Activated CD8-positive, alpha-beta T cell treated with anti-CD3 and anti-CD28 coated beads, Interleukin-2, amount 10 ng/mL, durations not matched to agents 7 days and 5 days (primary cell): ENCODE results near the gene NKIRAS2. TPM values are rescaled to one million over a fixed set of nuclear protein-coding genes. Genes with fewer than 3 reads are reported as not detected.
"Not testable (repeated sequence)": the region's sequence is repeated elsewhere in the genome, so short reads cannot be mapped to it uniquely, and the experiment has no call there.

Source experiments
- ATAC-seq: fragments of 150-1000 bp; cut with Tn5 transposase; one replicate; pipeline ENCODE4 v1.10.0; 2021; ENCODE audit warnings: moderate library complexity
- CTCF ChIA-PET: fragments of 350-600 bp; sonication (Branson Sonifier 250); formaldehyde crosslinking; loops from one replicate; lab custom pipeline; 2021; ENCODE audit warnings: antibody characterized with exemption; lab: Charles Lee
- POLR2A ChIA-PET: fragments of 350-600 bp; sonication (Branson Sonifier 250); formaldehyde crosslinking; loops from one replicate; lab custom pipeline; 2021; ENCODE audit warnings: antibody characterized with exemption; lab: Charles Lee
- DNase-seq: peaks from one replicate; pipeline ENCODE4 v3.0.0-alpha.2; 2020
- H3K27ac Mint-ChIP-seq: one replicate; pipeline ENCODE4 v1.8.0; 2021; ENCODE audit warnings: mild to moderate bottlenecking, mixed read lengths
- H3K27me3 Mint-ChIP-seq: one replicate; pipeline ENCODE4 v1.8.0; 2021; ENCODE audit warnings: low read depth, mixed read lengths
- H3K36me3 Mint-ChIP-seq: one replicate; pipeline ENCODE4 v1.8.0; 2021; ENCODE audit warnings: low read depth, mixed read lengths
- H3K4me1 Mint-ChIP-seq: one replicate; pipeline ENCODE4 v1.8.0; 2021; ENCODE audit warnings: low read depth, mixed read lengths
- H3K4me3 Mint-ChIP-seq: one replicate; pipeline ENCODE4 v1.8.0; 2021; ENCODE audit warnings: mild to moderate bottlenecking, mixed read lengths
- H3K9me3 Mint-ChIP-seq: one replicate; pipeline ENCODE4 v1.8.0; 2022; ENCODE audit warnings: mixed read lengths; ENCODE audit not compliant: insufficient read depth
- total RNA-seq, 2 experiments: library from RNA; stranded (reverse); gene quantifications; one replicate each; pipeline ENCODE4 v1.2.3, GENCODE V29; 2021

Gene NKIRAS2
- total RNA-seq, 2 experiments from 2014 or later, result 25.7 to 26.2 TPM

DNA sequence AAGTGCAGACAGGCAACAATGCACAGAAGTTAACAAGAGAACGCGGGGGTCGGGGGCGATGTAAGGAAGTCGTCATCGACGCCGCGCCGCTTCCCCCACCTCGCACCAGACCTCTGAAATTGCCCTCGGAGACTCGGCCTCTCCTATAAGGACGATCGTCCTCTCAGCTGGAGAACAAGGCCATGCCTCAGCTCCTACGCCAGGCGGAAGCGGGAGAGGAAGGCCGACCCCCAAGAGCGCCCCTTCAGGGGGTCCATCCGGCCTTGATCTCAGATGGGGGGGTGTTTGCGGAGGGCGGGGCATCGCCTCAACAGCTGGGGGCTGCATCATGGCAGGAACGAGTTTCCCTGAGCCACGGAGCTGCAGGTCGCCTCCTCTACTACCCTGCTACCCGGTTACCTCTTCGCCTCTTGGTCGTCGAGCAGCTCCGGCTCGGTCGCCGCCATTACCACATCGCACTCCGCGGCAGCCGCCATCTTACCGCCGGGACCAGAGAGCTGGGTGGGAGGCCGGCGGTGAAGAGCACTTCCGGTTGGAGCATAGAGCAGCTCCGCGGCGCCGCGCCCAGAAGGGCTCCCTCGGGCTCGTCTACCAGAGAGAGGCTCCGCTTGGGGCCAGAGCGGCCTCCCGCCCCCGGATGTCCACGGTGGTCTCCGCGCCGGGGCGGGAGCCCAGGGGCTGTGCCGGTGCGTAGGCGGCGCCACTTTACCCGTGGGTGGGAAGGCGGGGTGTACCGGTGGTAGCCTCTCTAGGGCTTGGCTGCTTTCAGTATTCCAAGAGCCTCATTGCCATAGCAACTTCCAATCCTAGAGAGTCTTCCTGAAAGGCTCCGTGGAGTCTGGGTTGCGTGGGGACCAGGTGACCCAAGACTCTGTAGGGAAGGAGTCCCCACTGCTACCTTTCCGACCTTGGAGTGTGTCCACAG lies 2.7 kb upstream of the NKIRAS2 start, which contains the start of gene DNAJC7:
Gene DNAJC7 (minus strand): TSS at position 499 of the 925 bp plus-strand sequence. CDS start 23 bp downstream, at position 476.
- Mint-ChIP-seq H3K27me3 (no peaks in the 10 kb centered on the region), H3K36me3 (peaks cover 24% of the 10 kb centered on the region), H3K4me3 (peak within 1 kb of the TSS; percentile 98), H3K27ac (peak within 1 kb of the TSS; percentile 97), H3K9me3 (no peaks in the 10 kb centered on the region), H3K4me1 (peaks cover 56% of the 10 kb centered on the region)
- DNase-seq, result peak; percentile 93
- ATAC-seq, result peak; percentile 87
- ChIA-PET CTCF (interaction anchor here (0.7 to 6.8 kb wide), 19 partner anchors 8 to 205 kb away, joined by 3 to 47 read pairs (median 4); partner anchors contain the start of genes CNP, DHX58, KAT2A and KCNH4), POLR2A (interaction anchor here (0.6 to 6.5 kb wide), 30 partner anchors 9 to 327 kb away, joined by 3 to 96 read pairs (median 4); partner anchors contain the start of genes CNP, DHX58, GHDC and KAT2A)

DNA sequence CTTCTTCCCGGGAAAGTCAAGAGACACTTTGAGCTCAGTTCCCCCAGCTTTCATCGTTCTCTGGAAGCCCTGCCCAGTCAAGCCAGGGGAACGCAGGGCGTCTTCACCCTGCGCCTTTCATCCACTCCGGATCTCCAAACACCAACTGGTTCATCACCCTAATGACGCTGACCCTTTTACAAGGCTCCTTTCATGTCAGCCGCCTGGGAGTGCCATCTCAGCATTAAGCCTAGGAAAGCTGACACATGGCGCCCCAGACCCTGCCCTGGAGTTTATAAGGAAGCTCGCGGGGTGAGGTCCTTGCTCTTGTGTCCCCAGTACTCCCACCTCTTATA lies 2.1 kb upstream of the NKIRAS2 start:
- H3K27me3 Mint-ChIP-seq, result no peaks in the 10 kb centered on the region
- POLR2A ChIA-PET, result interaction anchor here (0.6 to 6.5 kb wide), 24 partner anchors 9 to 327 kb away, joined by 3 to 96 read pairs (median 4); partner anchors contain the start of genes CNP, DHX58, GHDC and KAT2A
- H3K9me3 Mint-ChIP-seq, result no peaks in the 10 kb centered on the region
- ATAC-seq, result peak; percentile 10
- CTCF ChIA-PET, result interaction anchor here (0.8 to 6.8 kb wide), 22 partner anchors 8 to 204 kb away, joined by 3 to 47 read pairs (median 4); partner anchors contain the start of genes CNP, DHX58, KAT2A and KCNH4
- peaks cover 29% of the 10 kb centered on the region for H3K36me3 Mint-ChIP-seq
- H3K4me1 Mint-ChIP-seq, result peaks cover 54% of the 10 kb centered on the region
- peak overlapping the region; percentile 90 for H3K27ac Mint-ChIP-seq
- peak overlapping the region; percentile 98 for H3K4me3 Mint-ChIP-seq
- DNase-seq, result peak; percentile 52

DNA sequence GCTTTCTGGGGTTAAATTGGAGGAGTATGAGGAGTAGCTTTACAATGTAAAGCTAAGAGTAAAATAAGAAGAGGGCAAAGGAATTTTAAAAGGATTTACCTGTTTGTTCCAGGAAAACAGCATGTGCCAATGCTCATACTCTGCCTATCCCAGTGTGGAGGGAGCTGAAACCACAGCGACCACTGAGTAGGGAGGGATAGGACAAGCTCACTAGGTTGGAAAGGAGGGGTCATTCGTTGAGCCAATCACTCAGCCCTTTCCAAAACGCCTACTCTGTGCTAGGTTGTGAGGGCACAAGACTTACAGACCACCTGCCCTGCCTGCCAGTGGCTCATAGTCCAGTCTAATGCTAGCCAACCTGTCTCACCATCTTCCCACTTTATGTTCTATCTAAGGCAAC lies 1.6 kb upstream of the NKIRAS2 start:
- CTCF ChIA-PET, result interaction anchor here (0.8 to 6.8 kb wide), 18 partner anchors 8 to 162 kb away, joined by 3 to 47 read pairs (median 4); partner anchors contain the start of genes CNP, DHX58, KAT2A and KCNH4
- POLR2A ChIA-PET, result interaction anchor here (0.9 to 6.5 kb wide), 9 partner anchors 16 to 257 kb away, joined by 3 to 96 read pairs (median 5); partner anchors contain the start of genes CNP, DHX58, GHDC and KAT2A

DNA sequence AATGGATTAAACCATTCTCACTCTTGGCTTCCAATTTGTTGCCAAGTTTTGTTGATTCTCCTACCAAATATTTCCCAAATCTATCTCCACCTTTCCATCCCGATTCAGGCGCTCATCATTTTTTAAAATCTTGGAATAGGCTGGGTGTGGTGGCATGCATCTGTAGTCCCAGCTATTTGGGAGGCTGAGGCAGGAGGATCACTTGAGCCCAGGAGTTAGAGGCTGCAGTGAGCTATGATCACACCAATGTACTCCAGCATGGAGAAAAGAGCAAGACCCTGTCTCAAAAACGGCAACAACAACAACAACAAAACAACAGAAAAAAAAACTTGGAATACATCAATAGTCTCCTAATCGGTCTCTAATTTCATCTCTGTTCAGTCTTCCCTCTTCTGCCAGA lies 902 bp upstream of the NKIRAS2 start:
- peaks cover 33% of the 10 kb centered on the region for H3K36me3 Mint-ChIP-seq
- H3K9me3 Mint-ChIP-seq, result no peaks in the 10 kb centered on the region
- POLR2A ChIA-PET, result interaction anchor here (1.3 to 6.5 kb wide), 4 partner anchors 52 to 101 kb away, joined by 5 to 96 read pairs (median 45); partner anchors contain the start of genes CNP, DHX58 and KAT2A
- ATAC-seq (no peak), DNase-seq (no peak)
- CTCF ChIA-PET, result interaction anchor here (1.0 to 6.8 kb wide), 14 partner anchors 7 to 101 kb away, joined by 3 to 47 read pairs (median 8); partner anchors contain the start of genes CNP, DHX58 and KAT2A
- no peaks in the 10 kb centered on the region for H3K27me3 Mint-ChIP-seq
- peaks cover 48% of the 10 kb centered on the region for H3K4me1 Mint-ChIP-seq
- no peak overlapping the region for H3K27ac Mint-ChIP-seq
- peak overlapping the region; percentile 98 for H3K4me3 Mint-ChIP-seq

More for the DNA sequence above, 1.6 kb upstream of the NKIRAS2 start:
- Mint-ChIP-seq H3K9me3 (no peaks in the 10 kb centered on the region), H3K36me3 (peaks cover 28% of the 10 kb centered on the region), H3K4me1 (peaks cover 51% of the 10 kb centered on the region), H3K27ac (peak overlapping the region; percentile 90), H3K27me3 (no peaks in the 10 kb centered on the region), H3K4me3 (peak overlapping the region; percentile 98)
- no peak for ATAC-seq
- no peak for DNase-seq

DNA sequence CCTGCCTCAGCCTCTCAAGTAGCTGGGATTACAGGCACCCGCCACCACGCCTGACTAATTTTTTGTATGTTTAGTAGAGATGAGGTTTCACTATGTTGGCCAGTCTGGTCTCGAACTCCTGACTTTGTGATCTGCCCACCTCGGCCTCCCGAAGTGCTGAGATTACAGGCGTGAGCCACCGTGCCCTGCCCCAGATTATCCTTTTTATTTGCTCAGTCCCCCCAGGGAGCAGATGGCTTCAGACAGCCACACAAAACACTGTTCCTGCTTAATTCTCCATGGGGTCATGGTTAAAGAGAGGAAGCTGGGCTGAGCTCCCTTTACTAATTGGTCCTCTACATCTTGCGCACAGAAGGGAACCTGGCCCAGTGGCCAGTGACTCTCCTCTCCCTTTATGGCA lies 955 bp downstream of the NKIRAS2 start:
- not testable (repeated sequence) for DNase-seq, ATAC-seq, H3K9me3 Mint-ChIP-seq, H3K27me3 Mint-ChIP-seq
- POLR2A ChIA-PET, result interaction anchor here (0.6 to 6.5 kb wide), 4 partner anchors 60 to 367 kb away, joined by 3 to 96 read pairs (median 4); partner anchors contain the start of genes DHX58 and STAT3
- Mint-ChIP-seq H3K36me3 (peaks cover 34% of the 10 kb centered on the region), H3K4me1 (peaks cover 50% of the 10 kb centered on the region), H3K4me3 (peak overlapping the region; percentile 96), H3K27ac (peak overlapping the region; percentile 86)
- CTCF ChIA-PET, result interaction anchor here (0.9 to 6.8 kb wide), 19 partner anchors 9 to 201 kb away, joined by 3 to 47 read pairs (median 6); partner anchors contain the start of genes CNP, DHX58, KAT2A and ODAD4

DNA sequence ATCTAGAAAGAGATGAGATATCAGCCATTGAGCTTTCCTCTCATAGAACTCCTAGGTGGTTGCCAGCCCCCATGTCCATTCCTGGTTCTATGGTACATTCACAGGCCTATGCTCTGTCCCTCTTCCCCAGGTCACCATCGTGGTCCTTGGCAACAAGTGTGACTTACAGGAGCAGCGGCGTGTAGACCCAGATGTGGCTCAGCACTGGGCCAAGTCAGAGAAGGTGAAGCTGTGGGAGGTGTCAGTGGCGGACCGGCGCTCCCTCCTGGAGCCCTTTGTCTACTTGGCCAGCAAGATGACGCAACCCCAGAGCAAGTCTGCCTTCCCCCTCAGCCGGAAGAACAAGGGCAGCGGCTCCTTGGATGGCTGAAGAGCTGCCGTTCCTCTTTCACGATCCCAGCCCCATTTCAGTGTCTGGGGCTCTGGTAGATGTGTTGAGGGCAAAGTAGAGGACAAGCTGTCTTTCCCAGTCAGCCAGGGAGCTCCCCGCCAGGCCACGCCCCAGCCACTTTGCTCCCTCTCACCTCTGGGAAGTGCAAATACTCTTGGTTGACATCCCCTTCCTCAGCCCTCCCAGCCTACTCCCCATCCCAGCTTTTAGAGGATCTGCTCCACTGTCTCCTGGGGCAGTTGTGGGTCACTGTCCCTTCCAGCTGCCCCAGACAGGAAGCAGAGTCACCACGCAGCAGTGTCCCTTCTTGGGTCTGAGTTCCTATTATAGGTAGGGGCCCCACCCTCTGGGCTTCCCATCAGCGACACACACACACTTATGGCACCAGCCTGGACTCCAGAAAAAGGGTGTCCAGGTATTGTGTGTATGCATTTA lies 3.8 kb downstream of the NKIRAS2 start:
- Mint-ChIP-seq H3K27ac (no peak overlapping the region), H3K4me3 (no peak overlapping the region), H3K27me3 (no peaks in the 10 kb centered on the region), H3K4me1 (peaks cover 42% of the 10 kb centered on the region), H3K9me3 (no peaks in the 10 kb centered on the region), H3K36me3 (peaks cover 26% of the 10 kb centered on the region)
- DNase-seq, result no peak
- ChIA-PET CTCF (interaction anchor here (0.6 to 7.0 kb wide), 15 partner anchors 8 to 158 kb away, joined by 3 to 168 read pairs (median 9); partner anchors contain the start of genes CNP, DHX58, DNAJC7 and KAT2A), POLR2A (interaction anchor here (0.9 to 6.3 kb wide), 2 partner anchors 89 to 105 kb away, joined by 3 to 40 read pairs; partner anchors contain the start of gene DHX58)
- ATAC-seq, result no peak

DNA sequence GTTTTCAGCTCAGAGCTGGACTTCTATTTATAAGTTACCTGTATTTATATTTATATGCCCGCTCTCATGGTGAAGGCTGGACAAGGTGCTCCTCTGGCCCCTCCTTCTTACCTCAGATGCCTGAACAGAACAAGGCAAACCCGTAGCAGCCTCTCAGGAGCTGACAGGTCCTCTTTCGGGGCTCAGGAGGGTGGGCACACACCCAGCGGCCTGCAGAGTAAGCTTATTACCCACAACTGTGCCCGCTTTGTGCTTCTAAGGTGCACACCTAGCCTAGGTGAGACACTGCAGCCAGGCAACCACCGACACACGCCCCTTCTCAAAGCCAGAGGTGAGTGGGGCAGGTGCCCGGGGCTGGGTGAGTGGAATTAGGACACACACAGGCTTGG lies 5.3 kb downstream of the NKIRAS2 start:
- DNase-seq (no peak), ATAC-seq (no peak)
- H3K36me3 Mint-ChIP-seq, result peaks cover 26% of the 10 kb centered on the region
- H3K27ac Mint-ChIP-seq, result no peak overlapping the region
- ChIA-PET CTCF (interaction anchor here (0.7 to 7.0 kb wide), 24 partner anchors 9 to 375 kb away, joined by 3 to 168 read pairs (median 5); partner anchors contain the start of genes CNP, DHX58, DNAJC7 and GHDC), POLR2A (interaction anchor here (1.3 to 6.3 kb wide), 2 partner anchors 9 to 87 kb away, joined by 4 to 40 read pairs; partner anchors contain the start of gene DHX58)
- no peaks in the 10 kb centered on the region for H3K9me3 Mint-ChIP-seq
- no peak overlapping the region for H3K4me3 Mint-ChIP-seq
- H3K4me1 Mint-ChIP-seq, result peaks cover 33% of the 10 kb centered on the region
- no peaks in the 10 kb centered on the region for H3K27me3 Mint-ChIP-seq

DNA sequence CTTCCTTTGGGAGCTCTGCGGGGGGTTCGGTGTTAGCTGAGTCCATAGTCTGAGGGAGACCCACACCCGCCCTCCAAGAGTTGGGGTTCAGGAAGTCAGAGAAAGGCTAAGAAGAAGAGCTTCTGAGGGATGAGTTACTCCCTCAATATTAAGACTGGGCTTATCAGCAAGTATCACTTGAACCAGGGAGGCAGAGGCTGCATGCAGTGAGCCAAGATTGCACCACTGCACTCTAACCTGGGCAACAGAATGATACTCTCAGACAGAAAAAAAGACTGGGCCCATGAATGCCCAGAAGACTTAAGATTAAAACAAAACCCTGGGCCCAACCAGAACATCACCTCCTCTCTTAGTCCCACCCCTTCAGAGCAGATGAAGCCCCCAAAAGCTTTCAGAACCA lies 6.0 kb downstream of the NKIRAS2 start:
- Mint-ChIP-seq H3K4me3 (no peak overlapping the region), H3K27ac (no peak overlapping the region), H3K4me1 (peaks cover 27% of the 10 kb centered on the region), H3K27me3 (no peaks in the 10 kb centered on the region), H3K9me3 (no peaks in the 10 kb centered on the region), H3K36me3 (peaks cover 26% of the 10 kb centered on the region)
- DNase-seq (no peak), ATAC-seq (no peak)
- ChIA-PET POLR2A (interaction anchor here (1.3 to 6.3 kb wide), 2 partner anchors 10 to 86 kb away, joined by 4 to 40 read pairs; partner anchors contain the start of gene DHX58), CTCF (interaction anchor here (0.8 to 7.0 kb wide), 19 partner anchors 8 to 264 kb away, joined by 3 to 168 read pairs (median 7); partner anchors contain the start of genes CNP, DHX58, DNAJC7 and GHDC)

DNA sequence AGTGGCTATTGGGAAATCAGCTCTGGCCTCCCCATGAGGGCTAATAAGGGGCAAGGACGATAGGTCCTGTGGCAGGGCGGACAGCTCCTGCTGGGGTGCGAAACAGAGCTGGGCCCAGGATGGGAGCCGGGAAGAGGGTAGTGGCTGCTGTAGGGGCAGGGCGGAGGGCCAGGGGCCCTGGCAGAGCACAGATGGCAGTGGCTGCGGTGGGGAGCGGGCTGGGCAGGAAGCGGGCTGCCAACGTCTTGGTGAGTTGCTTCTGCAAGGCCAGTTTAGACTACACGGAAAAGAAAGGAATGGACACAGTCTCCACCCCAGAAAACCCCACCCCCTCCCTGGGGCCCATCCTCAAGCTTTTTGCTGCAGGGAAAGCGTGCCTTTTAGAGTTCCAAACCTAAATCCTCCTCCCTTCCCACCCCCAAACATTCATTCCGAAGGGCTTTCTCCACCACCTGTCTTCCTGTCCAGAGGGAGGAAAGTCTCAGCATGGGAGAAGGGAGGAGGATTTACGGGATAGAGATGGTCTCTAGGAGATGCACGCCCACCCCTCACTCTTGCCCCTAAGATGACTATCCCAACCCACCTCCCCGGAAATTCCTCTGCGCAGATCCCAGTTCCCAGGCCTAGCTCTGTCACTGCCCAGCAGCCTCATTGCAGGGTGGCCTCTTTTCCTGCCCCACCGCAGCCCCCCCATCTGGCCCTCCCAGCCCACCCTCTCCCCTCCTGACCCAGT lies 7.1 kb downstream of the NKIRAS2 start:
- Mint-ChIP-seq H3K27me3 (no peaks in the 10 kb centered on the region), H3K27ac (no peak overlapping the region), H3K9me3 (no peaks in the 10 kb centered on the region), H3K4me3 (no peak overlapping the region), H3K36me3 (peaks cover 20% of the 10 kb centered on the region), H3K4me1 (peaks cover 20% of the 10 kb centered on the region)
- ChIA-PET CTCF (interaction anchor here (1.0 to 7.0 kb wide), 10 partner anchors 9 to 154 kb away, joined by 3 to 168 read pairs (median 8); partner anchors contain the start of genes CNP, DHX58, DNAJC7 and KAT2A), POLR2A (interaction anchor here (0.6 to 6.3 kb wide), 6 partner anchors 10 to 127 kb away, joined by 3 to 40 read pairs (median 4); partner anchors contain the start of genes DHX58 and DNAJC7)
- no peak for DNase-seq
- ATAC-seq, result no peak
